Renal pelvis (tissue), 12 donors: ENCODE measurements around the gene MAP7D1. TPM values are rescaled to one million over a fixed set of nuclear protein-coding genes. Genes with fewer than 3 reads are reported as not detected.
A peak's percentile ranks its signal among the peaks of the same experiment; 100 is the strongest.

ENCODE experiments used
- DNase-seq: peaks from one replicate; pipeline ENCODE4 v3.0.0-alpha.2; 2013
- long read RNA-seq, 16 experiments: transcript quantifications; one replicate each; lab custom pipeline, GENCODE V29; 2026
- polyA plus RNA-seq, 3 donors: library from polyadenylated mRNA; unstranded; fragments of 120-200 nt; gene quantifications; one replicate each; pipeline ENCODE4 v1.2.1, GENCODE V29; 2013; ENCODE audit not compliant: insufficient read length in 3 of 3

Gene MAP7D1
- 10 to 100 TPM; 55.1 to 72.4 (median 67.5) TPM for polyA plus RNA-seq
- long read RNA-seq, donor 1, partial matches to known transcripts: 0 of 1 reads
- long read RNA-seq, donor 1, other reads (novel, unspliced or antisense): 0 of 1 reads
- long read RNA-seq, donor 2, partial matches to known transcripts: 0 of 3 reads
- long read RNA-seq, donor 2, other reads (novel, unspliced or antisense): 0 of 3 reads
- long read RNA-seq, donor 3, partial matches to known transcripts: 14 of 14 reads
- long read RNA-seq, donor 3, other reads (novel, unspliced or antisense): 0 of 14 reads
- long read RNA-seq, donor 4, partial matches to known transcripts: 6 of 6 reads
- long read RNA-seq, donor 4, other reads (novel, unspliced or antisense): 0 of 6 reads
- long read RNA-seq, donor 5, partial matches to known transcripts: 0 of 1 reads
- long read RNA-seq, donor 5, other reads (novel, unspliced or antisense): 0 of 1 reads
- long read RNA-seq, donor 6, partial matches to known transcripts: 0 of 1 reads
- long read RNA-seq, donor 6, other reads (novel, unspliced or antisense): 0 of 1 reads
- long read RNA-seq, donor 7, partial matches to known transcripts: 13 of 15 reads
- long read RNA-seq, donor 7, other reads (novel, unspliced or antisense): 0 of 15 reads
- long read RNA-seq, donor 8, partial matches to known transcripts: 5 of 8 reads
- long read RNA-seq, donor 8, other reads (novel, unspliced or antisense): 0 of 8 reads
- long read RNA-seq, donor 9, partial matches to known transcripts: 12 of 13 reads
- long read RNA-seq, donor 9, other reads (novel, unspliced or antisense): 0 of 13 reads
- long read RNA-seq, donor 10, partial matches to known transcripts: 7 of 9 reads
- long read RNA-seq, donor 10, other reads (novel, unspliced or antisense): 0 of 9 reads
- long read RNA-seq, donor 11: 0 reads
- long read RNA-seq, donor 12, transcript MAP7D1-203 (18 exons, 3,238 nt): major isoform, 6 of 12 reads
- long read RNA-seq, donor 12, partial matches to known transcripts: 0 of 12 reads
- long read RNA-seq, donor 12, other reads (novel, unspliced or antisense): 5 of 12 reads
- long read RNA-seq, donor 13, partial matches to known transcripts: 0 of 1 reads
- long read RNA-seq, donor 13, other reads (novel, unspliced or antisense): 0 of 1 reads
- long read RNA-seq, donor 14: 0 reads
- long read RNA-seq, donor 15, partial matches to known transcripts: 0 of 3 reads
- long read RNA-seq, donor 15, other reads (novel, unspliced or antisense): 0 of 3 reads
- long read RNA-seq, donor 16, partial matches to known transcripts: 0 of 4 reads
- long read RNA-seq, donor 16, other reads (novel, unspliced or antisense): 0 of 4 reads

DNA sequence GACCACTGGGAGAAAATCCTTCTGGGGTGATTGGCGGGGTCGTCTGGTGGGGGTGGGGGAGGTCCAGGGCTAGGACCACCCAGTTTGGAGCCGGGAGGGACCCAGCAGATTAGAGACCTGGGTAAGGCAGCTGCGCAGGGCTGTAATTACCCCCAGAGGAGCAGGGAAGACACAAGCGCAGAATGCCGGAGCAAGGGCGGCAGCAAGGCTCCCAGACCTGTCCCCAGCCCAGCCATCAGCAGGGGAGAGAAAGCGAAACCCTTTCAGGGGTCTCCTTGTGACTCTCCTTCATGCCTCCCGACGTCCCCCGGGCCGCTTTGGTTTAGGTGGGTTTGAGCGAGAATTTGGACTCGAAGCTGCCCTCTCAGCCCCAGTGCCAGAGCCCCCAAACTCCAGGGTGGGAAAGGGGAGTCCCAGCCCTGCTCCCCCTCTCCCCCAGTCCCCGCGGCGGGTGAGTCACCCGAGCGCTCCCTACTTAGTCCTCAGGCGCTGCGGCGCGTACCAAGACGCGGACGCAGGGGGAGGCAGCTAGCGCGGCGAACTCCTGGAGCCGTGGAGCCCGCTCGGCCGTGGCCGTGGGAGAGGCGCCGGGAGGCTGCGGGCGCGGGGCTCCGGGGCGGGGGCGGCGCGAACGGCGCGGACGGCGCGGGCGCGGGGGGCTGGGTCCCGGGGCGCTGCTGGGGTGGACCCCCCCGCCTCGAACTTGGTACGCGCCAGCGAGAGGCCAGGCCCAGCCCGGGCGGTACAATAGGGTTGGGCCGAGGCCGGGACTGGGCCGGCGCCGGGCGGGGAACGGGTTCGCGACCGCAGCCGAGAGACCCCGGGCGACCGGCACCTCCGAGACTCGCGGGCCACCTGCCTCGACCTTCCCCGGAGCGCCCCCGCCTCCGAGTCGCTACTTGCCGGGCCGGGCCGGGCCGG lies at the start of gene MAP7D1:
MAP7D1 (plus strand) TSS at position 753 of the 921 bp plus-strand sequence. CDS start 258 bp downstream, outside the sequence.
- peak; percentile 76 for DNase-seq

GRCh38 chr1:36106269-36106668 lies 49.7 kb upstream of the MAP7D1 start:
- DNase-seq: no peak

DNA sequence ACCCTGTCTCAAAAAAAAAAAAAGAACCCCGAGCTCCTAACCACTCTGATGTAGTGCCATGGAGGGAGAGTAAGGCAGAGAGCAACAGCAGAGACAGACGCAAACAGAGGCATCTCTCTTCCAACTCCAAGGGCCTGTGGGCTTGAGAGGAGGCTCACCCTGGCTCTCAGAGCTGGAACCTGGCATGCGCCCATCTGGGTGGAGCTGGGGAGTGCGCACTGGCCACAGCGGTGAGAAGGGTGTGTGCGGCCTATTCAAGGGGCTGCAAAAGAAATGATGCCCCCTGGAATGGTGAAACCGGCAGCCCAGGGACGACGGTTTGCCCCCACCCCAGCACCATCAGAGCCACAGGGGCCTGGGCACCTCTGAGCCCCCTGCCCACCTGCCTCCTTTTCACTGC lies 48.6 kb upstream of the MAP7D1 start:
- no peak for DNase-seq

DNA sequence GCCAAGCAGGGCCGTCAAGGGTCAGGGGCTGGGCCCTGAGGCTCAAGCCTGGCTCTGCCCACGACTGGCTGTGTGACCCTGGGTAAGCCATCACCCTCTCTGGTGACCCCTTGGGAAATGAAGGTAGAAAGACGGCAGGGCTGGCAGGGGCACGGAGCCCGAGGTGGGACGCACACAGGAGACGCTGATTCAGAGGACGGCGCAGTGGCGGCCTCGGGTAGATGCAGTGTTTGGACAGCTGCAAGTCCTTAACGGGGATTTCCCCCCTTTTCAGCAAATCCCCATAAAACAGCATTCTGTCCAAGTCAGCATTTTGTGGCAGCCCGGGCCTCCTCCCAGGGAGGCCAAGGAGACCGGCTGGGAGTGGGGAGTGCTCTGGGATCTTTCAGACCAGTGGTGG lies 47.6 kb upstream of the MAP7D1 start:
- no peak for DNase-seq

DNA sequence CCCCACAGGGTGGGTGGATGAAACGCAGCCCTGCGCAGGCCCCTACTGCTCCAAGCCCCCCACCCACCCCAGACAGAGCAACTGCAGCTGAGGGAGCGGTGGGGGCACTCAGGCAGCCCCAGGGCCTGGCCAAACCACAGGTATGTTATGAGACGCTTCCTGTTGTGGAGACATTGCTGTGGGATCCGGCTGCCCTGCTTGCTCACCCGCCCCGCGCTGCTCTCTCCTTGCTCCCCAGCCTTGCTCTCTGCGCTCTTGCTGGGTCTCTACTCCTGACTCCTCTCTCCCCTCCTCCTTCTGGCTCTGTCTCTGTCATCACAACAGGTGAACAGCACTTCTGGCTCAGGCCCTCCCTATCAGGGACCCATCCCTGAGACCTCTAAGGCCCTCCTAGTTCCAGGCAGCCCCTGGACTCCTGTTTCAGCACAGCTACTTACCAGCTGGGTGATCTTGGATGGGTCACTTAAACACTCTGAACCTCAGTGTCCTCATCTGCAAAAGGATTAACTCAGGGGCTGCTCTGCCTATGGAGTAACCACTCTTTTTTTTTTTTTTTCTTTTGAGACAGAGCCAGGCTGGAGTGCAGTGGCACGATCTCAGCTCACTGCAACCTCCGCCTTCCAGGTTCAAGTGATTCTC lies 46.8 kb upstream of the MAP7D1 start:
- no peak for DNase-seq

- DNase-seq: no peak
Observed at GRCh38 chr1:36111151-36111550, 44.8 kb upstream of the MAP7D1 start.

- DNase-seq: no peak
Observed at GRCh38 chr1:36112823-36113222, 43.1 kb upstream of the MAP7D1 start.

DNA sequence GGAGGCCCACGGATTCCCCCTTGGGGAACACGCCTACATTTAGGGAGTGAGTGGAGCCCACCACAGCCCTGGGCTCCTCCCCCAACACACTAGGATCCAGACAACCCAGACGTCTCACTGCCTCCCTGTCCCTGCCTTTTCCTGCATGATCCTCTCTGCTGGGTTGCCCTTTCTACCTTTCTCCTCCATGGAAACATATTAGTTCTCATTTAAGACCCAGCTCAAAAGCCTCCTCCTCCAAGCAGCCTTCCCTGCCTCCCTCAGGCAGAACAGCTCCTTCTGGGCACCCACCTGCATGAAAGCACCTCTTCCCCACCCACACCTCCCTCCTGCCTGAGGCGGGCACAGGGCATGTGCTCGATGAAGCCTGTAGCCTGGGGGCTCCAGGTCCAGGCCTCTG lies 41.6 kb upstream of the MAP7D1 start:
- no peak for DNase-seq

GRCh38 chr1:36115200-36115669 lies 40.7 kb upstream of the MAP7D1 start:
- DNase-seq: no peak

GRCh38 chr1:36115931-36116330 lies 40.0 kb upstream of the MAP7D1 start:
- DNase-seq: no peak

DNA sequence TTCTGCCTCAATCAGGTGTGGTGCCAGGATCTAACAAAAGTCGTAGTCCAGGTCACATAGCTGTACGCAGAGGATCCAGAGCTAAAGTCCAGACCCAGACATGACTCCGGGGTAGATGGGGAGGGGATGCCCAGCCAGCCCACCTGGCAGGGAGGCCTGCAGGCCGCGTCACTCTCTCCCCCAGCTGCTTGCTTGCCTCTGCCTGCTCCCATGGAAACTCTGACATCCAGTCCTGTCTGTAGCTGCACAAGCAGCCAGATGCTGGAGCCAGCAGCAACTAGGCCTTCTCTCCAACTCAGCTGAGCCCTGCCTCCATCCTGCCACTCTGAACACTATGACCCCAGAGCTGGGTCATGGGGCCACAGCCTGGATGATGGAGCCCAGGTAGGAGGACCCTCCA lies 39.1 kb upstream of the MAP7D1 start:
- DNase-seq: no peak

DNA sequence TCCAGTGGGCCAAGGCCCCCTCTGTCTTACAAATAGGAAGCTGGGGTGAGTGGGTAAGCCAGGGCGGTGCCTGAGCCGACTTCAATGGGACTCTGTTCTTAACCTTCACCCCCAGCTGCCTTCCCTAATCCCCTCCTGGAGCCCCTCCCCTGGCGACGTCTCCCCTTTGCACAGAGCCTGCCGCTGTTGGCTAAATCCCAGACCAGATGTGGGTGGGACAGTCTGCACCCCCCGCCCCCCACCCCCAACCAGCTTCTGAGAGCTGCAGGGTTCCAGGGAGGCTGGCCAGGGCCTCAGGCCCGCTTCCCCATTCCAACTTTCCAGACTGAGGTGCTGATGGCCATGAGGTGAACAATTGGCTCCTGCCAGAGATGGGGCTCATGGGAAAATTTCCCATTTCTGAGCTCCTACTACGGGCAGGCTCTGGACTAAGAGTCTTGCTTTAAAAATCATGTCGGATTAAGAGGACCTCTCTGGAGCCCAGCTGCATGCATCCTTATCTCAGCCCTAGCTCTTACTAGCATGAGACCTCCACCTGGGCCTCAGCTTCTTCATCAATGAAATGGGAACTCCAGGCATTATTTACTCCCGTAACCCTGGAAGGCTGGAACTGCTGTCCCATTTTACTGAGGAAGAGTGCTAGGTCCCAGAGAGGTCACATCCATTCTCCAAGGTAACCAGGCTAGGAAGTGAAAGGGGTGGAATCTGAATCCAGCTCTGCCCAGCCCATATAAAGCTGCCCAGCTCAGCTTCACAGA lies 37.3 kb upstream of the MAP7D1 start:
- DNase-seq: no peak

GRCh38 chr1:36119456-36119855 lies 36.5 kb upstream of the MAP7D1 start:
- DNase-seq: no peak

GRCh38 chr1:36122062-36123030 lies 33.6 kb upstream of the MAP7D1 start:
- DNase-seq: no peak

- no peak for DNase-seq
Observed at GRCh38 chr1:36123356-36123755, 32.6 kb upstream of the MAP7D1 start.

GRCh38 chr1:36124404-36125128 lies 31.4 kb upstream of the MAP7D1 start:
- DNase-seq: no peak
